Pancreas (tissue), 10 donors: ENCODE measurements around the gene PTPRK. TPM values are rescaled to one million over a fixed set of nuclear protein-coding genes. Genes with fewer than 3 reads are reported as not detected.
"Not testable (repeated sequence)": the region's sequence is repeated elsewhere in the genome, so short reads cannot be mapped to it uniquely, and the experiment has no call there.

ENCODE experiments used
- ATAC-seq, 4 donors: fragments of 200-7000 bp; cut with Tn5 transposase; one replicate each; pipeline versions ENCODE4 v1.8.0 to v1.9.1; 2020; ENCODE audit warnings: mild to moderate bottlenecking in 4 of 4, moderate library complexity in 4 of 4
- DNase-seq, 6 donors: peaks; one replicate each; pipeline ENCODE4 v3.0.0-alpha.2; 2020
- FAIRE-seq: peaks from 2 replicates; lab custom pipeline; 2012; peaks lifted over from hg19 to GRCh38; lab: Jason Lieb, UNC
- H3K27ac ChIP-seq, 4 donors: fragments of 200-600 bp; sonication (generic); 1 replicate in 3 of 4; 2 replicates in 1 of 4; pipeline versions ENCODE4 v1.5.0 to v1.8.0; 2020
- H3K27me3 ChIP-seq, 4 donors: fragments of 200-600 bp; one replicate each; pipeline ENCODE4 v1.8.0; 2021
- H3K36me3 ChIP-seq, 3 donors: fragments of 200-600 bp; sonication (generic) in 1 of 3; one replicate each; pipeline versions ENCODE4 v1.5.0 to v1.8.0; 2020 to 2021
- H3K4me1 ChIP-seq, 3 donors: fragments of 200-600 bp; one replicate each; pipeline ENCODE4 v1.8.0; 2021
- H3K4me3 ChIP-seq, 4 donors: fragments of 200-600 bp; sonication (generic) in 2 of 4; one replicate each; pipeline versions ENCODE4 v1.5.0 to v1.8.0; 2020 to 2021
- H3K9me3 ChIP-seq, 4 donors: fragments of 200-600 bp; one replicate each; pipeline ENCODE4 v1.8.0; 2021
- WGBS, 2 donors: extraction: QIAGEN DNeasy Blood & Tissue Kit; methylation state at CpG; one replicate each; pipeline ENCODE4 v1.1.7; 2013; 5-methylcytosine and 5-hydroxymethylcytosine counted together
- intact Hi-C, 3 donors: fragments of 100-400 bp; cut with DNase I; formaldehyde crosslinking; loops; one replicate each; pipeline versions ENCODE4 v1.11.1 to v1.14.2; 2022
- polyA plus RNA-seq, 2 donors: library from polyadenylated mRNA; stranded (reverse); fragments of 200-250 nt; gene quantifications; one replicate each; pipeline ENCODE4 v1.2.3, GENCODE V29; 2013
- total RNA-seq, 6 donors: library from RNA; stranded (reverse); fragmentation: NEBNext Ultra II Directional in 4 of 6; extraction: Animal tissue kit (Norgen Biotek cat#: 25700) in 4 of 6; gene quantifications; one replicate each; pipeline versions ENCODE4 v1.2.1 to v1.2.4, GENCODE V29; 2021 to 2023
- TF ChIP-seq, protein P1 (sequence below), 4 donors: fragments of 200-600 bp; sonication (generic) in 3 of 4; IDR thresholded peaks; one replicate each; pipeline versions ENCODE4 v1.5.0 to v1.8.0; 2021; ENCODE audit warnings: antibody characterized with exemption in 4 of 4
- donor health status: healthy with polysubstance abuse.
- donor health status: DM: no; HTN: no; CAD: no; lungs with moderate emphysema.
- donor health status: DM: no; HTN: no; CAD: no.
- donor health status: control.
- donor health status: control.
- donor health status: Bipolar disorder and iron deficiency.
- donor health status: DM: yes; HTN: yes; CAD: no.
- donor health status: DM: no; HTN: no; CAD: no.
- donor health status: DM: no; HTN: no; CAD: no.
- donor health status: DM: yes; HTN: yes; CAD: no.

Gene PTPRK
- total and polyA plus RNA-seq, 8 donors, result 10.5 to 72.7 (median 51.7) TPM

DNA sequence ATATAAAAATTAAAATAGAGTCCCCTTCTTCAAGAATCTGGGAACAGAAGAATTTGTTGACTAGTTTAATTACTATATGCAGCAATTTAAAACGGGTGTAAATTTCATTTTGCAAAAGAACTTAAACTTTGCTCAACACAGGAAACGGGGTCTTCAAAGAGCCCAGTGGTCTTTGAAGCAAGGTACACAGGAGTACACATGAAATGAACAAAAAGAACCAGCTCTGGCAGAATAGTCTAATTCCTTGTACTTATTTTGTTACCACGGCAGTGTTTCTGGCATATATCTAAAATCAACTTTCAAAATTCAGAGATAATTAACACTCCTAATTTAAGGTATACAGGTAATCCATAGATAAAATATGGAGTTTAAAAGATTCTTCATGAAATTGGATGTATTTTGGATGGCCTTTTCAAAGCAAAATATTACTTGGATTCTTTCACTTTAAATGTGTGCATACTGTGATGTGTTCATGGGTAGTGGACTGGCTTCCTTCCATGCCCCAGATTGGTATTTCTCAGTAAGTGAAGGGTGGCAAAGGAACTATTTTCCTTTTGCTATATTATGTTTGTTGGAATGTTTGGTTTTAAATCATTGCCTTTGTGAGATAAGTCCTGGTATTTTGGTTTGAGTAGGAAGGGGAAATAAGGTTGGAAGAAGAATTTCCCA, 522.8 kb downstream of the PTPRK start:
- no peak for ATAC-seq
- DNase-seq, result no peak
- Histone ChIP-seq H3K9me3 (no peaks in the 10 kb centered on the region), H3K27ac (no peak overlapping the region), H3K4me1 (no peaks in the 10 kb centered on the region), H3K36me3 (no peaks in the 10 kb centered on the region), H3K4me3 (no peak overlapping the region), H3K27me3 (no peaks in the 10 kb centered on the region)
- intact Hi-C loops, result no loop called here
- TF ChIP-seq, protein P1, sequence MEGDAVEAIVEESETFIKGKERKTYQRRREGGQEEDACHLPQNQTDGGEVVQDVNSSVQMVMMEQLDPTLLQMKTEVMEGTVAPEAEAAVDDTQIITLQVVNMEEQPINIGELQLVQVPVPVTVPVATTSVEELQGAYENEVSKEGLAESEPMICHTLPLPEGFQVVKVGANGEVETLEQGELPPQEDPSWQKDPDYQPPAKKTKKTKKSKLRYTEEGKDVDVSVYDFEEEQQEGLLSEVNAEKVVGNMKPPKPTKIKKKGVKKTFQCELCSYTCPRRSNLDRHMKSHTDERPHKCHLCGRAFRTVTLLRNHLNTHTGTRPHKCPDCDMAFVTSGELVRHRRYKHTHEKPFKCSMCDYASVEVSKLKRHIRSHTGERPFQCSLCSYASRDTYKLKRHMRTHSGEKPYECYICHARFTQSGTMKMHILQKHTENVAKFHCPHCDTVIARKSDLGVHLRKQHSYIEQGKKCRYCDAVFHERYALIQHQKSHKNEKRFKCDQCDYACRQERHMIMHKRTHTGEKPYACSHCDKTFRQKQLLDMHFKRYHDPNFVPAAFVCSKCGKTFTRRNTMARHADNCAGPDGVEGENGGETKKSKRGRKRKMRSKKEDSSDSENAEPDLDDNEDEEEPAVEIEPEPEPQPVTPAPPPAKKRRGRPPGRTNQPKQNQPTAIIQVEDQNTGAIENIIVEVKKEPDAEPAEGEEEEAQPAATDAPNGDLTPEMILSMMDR (IDR thresholded peaks at IDR 0.05), result no peak
- 89 to 92% methylated on average over 3 of the region's 3 CpGs for WGBS, 2 donors
- FAIRE-seq, result no peak

DNA sequence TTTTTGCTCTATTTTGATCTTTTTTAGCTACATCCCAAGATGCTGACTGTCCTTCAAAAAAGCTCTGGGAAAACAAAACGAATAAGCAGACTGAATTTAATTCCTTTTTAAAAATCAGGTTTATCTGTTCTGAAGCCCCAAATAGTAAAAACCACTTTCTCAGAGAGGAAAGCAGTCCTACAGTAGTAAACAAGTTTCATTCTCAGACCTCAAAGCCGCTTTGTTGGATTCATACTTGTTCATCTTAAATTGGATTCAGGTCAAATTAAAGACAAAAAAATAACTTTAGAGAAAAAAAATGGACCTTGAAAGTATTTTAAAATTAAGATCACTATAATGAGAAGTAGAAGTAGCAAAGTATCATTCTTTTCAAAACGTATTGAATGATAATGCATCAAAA, 523.5 kb downstream of the PTPRK start:
- FAIRE-seq, result no peak
- 83 to 87% methylated on average over 3 of the region's 3 CpGs for WGBS, 2 donors

DNA sequence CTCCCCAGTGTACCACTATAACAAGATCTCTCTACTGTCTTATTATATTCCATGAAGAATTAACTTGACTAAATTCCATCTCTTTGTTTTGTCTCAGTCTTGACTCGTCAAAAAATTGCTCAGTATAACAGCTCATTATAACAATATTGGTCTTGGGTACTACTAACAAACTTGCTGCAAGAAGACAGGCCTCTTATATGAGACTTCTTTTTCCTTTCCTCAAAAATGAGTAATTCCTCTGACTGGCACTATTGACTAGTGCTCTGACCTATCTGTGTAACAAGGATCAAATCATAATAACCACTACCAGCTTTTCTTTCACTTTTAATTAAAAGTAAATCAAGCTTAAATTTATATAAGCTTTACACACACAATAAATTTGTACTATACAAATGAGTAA, 528.3 kb downstream of the PTPRK start:
- intact Hi-C loops, result no loop called here
- Histone ChIP-seq H3K4me3 (no peak overlapping the region), H3K36me3 (peaks cover 0 to 10% (median 0%) of the 10 kb centered on the region in 3 donors), H3K27ac (no peak overlapping the region), H3K9me3 (no peaks in the 10 kb centered on the region), H3K4me1 (no peaks in the 10 kb centered on the region), H3K27me3 (no peaks in the 10 kb centered on the region)
- no peak for FAIRE-seq
- TF ChIP-seq, protein P1 (IDR thresholded peaks at IDR 0.05), result no peak
- WGBS, 2 donors, result 89 to 97% methylated on average over 1 of the region's 1 CpG
- ATAC-seq, result no peak
- no peak for DNase-seq

More for the DNA sequence above, 523.5 kb downstream of the PTPRK start:
- ATAC-seq, result no peak
- H3K4me3 ChIP-seq, result no peak overlapping the region
- intact Hi-C loops, result no loop called here
- no peak overlapping the region for H3K27ac ChIP-seq
- H3K36me3 ChIP-seq, result no peaks in the 10 kb centered on the region
- TF ChIP-seq, protein P1 (IDR thresholded peaks at IDR 0.05), result no peak
- H3K4me1 ChIP-seq, result no peaks in the 10 kb centered on the region
- H3K9me3 ChIP-seq, result no peaks in the 10 kb centered on the region
- DNase-seq, result no peak
- H3K27me3 ChIP-seq, result no peaks in the 10 kb centered on the region

DNA sequence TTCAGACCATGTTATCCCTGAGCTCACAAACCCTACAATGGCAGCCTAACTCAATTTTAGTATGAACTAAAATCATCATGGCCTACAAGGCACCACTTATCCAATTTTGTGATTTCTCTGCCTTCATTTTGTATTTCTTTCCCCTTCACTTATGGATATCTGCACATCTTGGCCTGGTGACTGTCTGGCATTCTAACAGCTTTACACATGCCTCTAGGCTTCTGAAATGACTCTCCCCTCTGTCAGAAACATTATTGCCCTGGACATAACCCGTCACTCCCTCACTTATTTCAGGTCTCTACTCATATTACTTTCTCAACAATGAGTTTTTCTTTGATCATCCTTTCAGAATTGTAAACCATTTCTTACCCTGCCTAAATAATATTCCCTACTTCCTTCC, 530.3 kb downstream of the PTPRK start:
- Histone ChIP-seq H3K4me1 (no peaks in the 10 kb centered on the region), H3K27me3 (no peaks in the 10 kb centered on the region), H3K9me3 (no peaks in the 10 kb centered on the region), H3K36me3 (peaks cover 0 to 21% (median 0%) of the 10 kb centered on the region in 3 donors), H3K27ac (no peak overlapping the region), H3K4me3 (no peak overlapping the region)
- 97 to 98% methylated on average over 1 of the region's 1 CpG for WGBS, 2 donors
- FAIRE-seq (no peak), ATAC-seq (no peak), DNase-seq (no peak)
- intact Hi-C loops, result no loop called here
- TF ChIP-seq, protein P1 (IDR thresholded peaks at IDR 0.05), result no peak

DNA sequence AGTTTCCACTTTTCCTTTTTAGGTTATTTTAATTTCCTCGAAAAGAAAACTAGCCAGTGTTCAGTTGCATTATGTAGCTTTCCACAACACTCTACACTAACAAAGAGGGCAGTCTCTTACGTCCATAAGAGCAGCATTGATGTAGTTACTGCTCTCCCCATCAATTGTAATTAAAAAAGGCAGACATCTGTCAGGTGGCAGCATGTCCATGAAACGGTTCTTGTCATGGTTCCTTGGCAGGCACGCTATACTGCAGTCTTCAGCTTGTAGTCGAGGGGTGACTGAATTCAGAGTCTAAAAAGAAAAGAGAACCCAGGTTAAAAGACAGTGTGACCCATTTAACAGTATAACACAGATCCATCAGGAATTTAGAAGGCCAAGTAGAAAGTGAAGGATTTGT, 539.4 kb downstream of the PTPRK start:
- no peaks in the 10 kb centered on the region for H3K9me3 ChIP-seq
- peaks cover 0 to 64% (median 4%) of the 10 kb centered on the region in 3 donors for H3K36me3 ChIP-seq
- ATAC-seq (no peak), DNase-seq (no peak), FAIRE-seq (no peak)
- H3K27ac ChIP-seq, result no peak overlapping the region
- WGBS, 2 donors, result 91 to 92% methylated on average over 5 of the region's 5 CpGs
- intact Hi-C loops, result no loop called here
- no peak overlapping the region for H3K4me3 ChIP-seq
- H3K27me3 ChIP-seq, result no peaks in the 10 kb centered on the region
- H3K4me1 ChIP-seq, result no peaks in the 10 kb centered on the region
- TF ChIP-seq, protein P1 (IDR thresholded peaks at IDR 0.05), result no peak

DNA sequence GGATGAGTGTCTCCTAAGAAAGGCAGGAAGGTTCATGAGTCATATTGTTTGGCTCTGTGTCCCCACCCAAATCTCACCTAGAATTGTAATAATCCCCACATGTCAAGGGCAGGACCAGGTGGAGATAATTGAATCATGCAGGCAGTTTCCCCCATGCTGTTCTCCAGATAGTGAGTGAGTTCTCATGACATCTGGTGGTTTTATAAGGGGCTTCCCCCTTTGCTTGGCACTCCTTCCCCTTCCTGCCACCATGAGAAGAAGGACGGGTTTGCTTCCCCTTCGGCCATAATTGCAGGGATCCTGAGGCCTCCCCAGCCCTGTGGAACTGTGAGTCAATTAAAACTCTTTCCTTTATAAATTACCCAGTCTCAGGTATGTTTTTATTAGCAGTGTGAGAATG, 542.2 kb downstream of the PTPRK start:
- H3K9me3 ChIP-seq, FAIRE-seq, H3K27me3 ChIP-seq, intact Hi-C loops, H3K27ac ChIP-seq, DNase-seq, H3K4me1 ChIP-seq, H3K4me3 ChIP-seq, ATAC-seq: not testable (repeated sequence)
- peaks cover 0 to 59% (median 4%) of the 10 kb centered on the region in 3 donors for H3K36me3 ChIP-seq
- 92 to 100% methylated on average over 2 of the region's 2 CpGs for WGBS, 2 donors
